Panc1 (cell line): ENCODE results near the gene TMEM260.
"Not testable (repeated sequence)": the region's sequence is repeated elsewhere in the genome, so short reads cannot be mapped to it uniquely, and the experiment has no call there.

Experiments
- CTCF ChIP-seq: fragments of 450-650 bp; IDR thresholded peaks from 2 replicates; pipeline ENCODE4 v1.5.1; 2017; ENCODE audit warnings: mild to moderate bottlenecking
- POLR2AphosphoS5 ChIP-seq: IDR thresholded peaks from 2 replicates; pipeline ENCODE4 v1.6.1; 2012; ENCODE audit warnings: mild to moderate bottlenecking, low read depth, low read length, moderate library complexity

DNA sequence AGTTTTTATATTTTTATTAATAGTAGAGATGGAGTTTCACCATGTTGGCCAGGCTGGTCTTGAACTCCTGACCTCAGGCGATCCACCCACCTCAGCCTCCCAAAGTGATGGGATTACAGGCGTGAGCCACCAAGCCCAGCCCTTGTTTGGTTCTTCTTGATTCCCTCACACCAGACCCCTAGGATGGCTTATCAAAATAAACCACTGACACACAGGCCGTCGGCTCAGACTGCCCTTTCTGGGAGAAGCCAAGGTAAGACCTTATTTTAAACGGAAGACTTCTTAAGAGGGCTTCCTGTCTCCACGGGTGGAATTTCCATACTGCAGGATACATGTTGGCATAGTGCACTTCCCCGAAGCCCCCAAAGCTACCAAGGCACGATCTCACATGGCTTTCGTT, 115.6 kb downstream of the TMEM260 start:
- not testable (repeated sequence) for TF ChIP-seq POLR2AphosphoS5, CTCF
